Smooth muscle cell of trachea (primary cell): ENCODE data around the gene KY. TPM values are rescaled to one million over a fixed set of nuclear protein-coding genes. Genes with fewer than 3 reads are reported as not detected.

ENCODE experiments used
- total RNA-seq: library from RNA; depleted of rRNA; stranded (reverse); fragments of >200 nt; gene quantifications from 2 replicates; pipeline ENCODE4 v1.2.1, GENCODE V29; 2014

The KY gene
- total RNA-seq: 1.6 and 1.7 TPM in 2 replicates

DNA sequence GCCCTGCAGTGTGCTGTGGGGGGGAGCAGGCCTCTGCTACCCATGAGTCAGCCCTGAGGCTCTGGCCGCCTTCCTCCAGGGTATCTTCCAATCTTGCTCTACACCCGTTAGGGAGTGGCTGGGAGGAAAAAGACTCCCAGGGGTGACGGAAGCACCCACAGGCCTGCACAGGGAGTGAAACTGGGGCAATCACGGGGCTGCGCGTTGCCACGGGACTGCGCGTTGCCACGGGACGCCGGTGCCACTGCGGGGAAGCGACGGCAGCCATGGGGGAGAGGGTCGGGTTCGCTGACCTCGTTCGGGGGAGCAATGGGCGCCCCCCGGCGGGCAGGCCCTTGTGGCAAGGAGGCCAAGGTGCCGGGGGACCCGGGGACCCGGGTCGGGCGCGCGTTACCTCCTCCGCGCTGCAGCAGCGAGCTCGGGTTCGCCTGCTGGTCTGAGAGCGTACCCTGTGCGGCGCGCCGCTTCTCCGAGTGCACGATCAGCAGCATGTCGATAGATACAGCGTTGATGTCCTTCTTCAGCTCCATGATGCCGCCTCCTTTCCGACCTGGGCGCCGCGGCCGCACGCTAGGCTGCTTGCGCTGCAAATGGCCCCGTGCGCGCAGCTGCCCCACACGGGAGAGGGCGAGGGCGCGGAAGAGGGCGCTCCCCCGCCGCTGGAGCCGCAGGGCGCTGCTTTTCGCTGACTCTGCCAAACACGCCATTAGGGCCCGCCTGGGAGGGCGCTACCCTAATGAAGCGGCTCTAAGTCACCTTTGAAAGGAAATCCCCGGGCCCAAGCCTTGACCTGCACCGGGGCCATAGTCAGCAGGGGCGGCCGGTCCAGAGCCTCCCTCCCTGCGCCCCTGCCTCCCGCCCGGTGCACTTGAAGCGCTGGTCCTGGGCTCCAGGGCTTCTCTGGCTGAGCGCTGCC is at the start of gene KY:
Gene KY, minus strand, starts transcription at position 592 of the 916 bp plus-strand sequence. Its CDS starts 62 bp downstream, at position 530.

Other genes starting within 250 kb of the KY start
- 115 and 119 TPM in 2 replicates for gene ANAPC13, start 165.0 kb downstream of the KY start, total RNA-seq
- 15.4 and 19.2 TPM in 2 replicates for gene CEP63, start 165.0 kb downstream of the KY start, total RNA-seq
- under 0.01 and 0.15 TPM in 2 replicates for gene EPHB1, start 144.2 kb upstream of the KY start, total RNA-seq